NCI-H510A (cell line): ENCODE results near the gene SPATA32.
"Not testable (repeated sequence)": the region's sequence is repeated elsewhere in the genome, so short reads cannot be mapped to it uniquely, and the experiment has no call there.

ENCODE experiments used
- DNase-seq: peaks from one replicate; lab custom pipeline; 2025; lab: John Stamatoyannopoulos, UW

The SPATA32 gene, protein sequence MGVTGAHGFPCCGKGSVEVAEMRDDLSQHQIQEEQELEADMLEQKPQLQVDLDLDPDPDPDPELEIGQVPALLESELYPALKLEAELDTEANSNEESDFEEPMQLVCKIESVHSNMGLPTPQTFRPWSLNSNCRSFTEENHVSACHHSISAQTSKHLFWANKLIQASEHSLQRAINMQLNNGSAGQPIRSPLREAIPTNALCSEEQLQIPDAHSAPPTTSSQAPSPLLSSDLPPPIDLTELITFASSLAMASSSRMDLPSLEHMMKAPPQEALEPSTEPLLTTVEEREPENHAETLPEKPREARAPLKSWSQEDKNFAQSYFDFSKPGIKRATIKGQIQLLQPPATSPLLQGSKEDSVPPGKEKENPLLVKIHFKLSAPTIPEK

DNA sequence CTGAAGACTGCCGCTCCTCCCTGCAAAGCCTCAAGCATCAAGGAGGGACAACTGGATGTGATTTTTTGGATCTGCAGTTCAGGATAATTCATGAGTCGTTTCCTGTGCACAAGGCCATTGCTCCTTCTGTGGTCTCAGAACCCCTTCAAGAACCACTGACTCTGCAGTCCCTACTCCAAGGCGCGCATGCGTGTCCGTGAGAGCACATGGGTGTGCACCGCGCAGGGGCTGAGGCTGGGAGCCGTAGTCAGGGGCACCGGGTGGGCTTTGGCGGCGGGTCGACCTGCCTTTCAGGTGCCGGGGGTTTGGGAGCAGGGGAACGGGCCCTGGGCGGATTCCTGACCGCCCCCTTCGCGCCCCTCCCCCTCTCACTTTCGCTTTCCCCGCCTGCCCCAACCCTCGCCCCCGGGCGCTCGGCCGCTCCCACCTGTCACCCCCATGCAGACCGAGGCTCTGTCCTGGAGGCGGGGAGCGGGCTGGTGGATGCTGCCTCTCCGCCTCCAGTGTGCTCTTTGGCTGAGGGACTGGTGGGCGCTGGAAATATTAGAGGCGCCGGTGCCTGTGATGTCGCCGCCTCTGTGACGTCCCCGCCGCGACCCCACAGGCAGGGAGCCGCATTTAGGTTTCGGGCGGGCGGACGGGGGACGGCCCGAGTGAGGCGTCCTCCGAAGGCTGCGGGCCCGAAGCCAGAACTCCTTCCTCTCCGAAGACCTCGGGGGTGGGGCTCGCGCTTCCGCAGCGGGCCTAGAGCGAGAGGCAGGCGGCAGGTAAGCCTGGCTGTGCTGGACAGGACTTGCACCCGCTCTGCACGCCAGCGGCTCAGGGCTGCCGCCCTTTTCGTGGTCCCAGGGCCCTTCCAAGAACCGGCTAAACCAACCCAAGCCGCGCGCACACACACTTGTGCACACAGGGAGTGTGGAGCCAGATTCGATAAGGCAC is at the start of gene SPATA32:
Gene SPATA32, minus strand, starts transcription at position 518 of the 939 bp plus-strand sequence. Its CDS starts 78 bp downstream, at position 440.
- no peak for DNase-seq

DNA sequence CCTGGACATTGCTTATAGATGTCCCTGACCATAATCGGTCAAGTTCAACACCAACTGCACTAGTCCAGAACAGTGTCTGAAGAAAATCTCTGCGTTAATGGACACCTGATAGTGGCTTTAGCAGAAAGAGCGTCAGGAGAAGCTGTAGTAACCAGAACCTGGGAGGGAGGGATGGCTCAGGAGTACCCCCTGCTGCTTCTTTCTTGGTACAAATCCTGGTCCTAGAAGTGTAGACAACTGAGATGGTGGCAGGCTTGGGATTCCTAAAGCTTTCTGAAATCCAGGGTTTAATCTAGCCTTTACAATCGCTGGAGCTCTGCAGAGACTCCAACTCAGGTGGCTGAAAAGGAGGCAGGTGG is 49.5 kb upstream of the SPATA32 start:
- no peak for DNase-seq

DNA sequence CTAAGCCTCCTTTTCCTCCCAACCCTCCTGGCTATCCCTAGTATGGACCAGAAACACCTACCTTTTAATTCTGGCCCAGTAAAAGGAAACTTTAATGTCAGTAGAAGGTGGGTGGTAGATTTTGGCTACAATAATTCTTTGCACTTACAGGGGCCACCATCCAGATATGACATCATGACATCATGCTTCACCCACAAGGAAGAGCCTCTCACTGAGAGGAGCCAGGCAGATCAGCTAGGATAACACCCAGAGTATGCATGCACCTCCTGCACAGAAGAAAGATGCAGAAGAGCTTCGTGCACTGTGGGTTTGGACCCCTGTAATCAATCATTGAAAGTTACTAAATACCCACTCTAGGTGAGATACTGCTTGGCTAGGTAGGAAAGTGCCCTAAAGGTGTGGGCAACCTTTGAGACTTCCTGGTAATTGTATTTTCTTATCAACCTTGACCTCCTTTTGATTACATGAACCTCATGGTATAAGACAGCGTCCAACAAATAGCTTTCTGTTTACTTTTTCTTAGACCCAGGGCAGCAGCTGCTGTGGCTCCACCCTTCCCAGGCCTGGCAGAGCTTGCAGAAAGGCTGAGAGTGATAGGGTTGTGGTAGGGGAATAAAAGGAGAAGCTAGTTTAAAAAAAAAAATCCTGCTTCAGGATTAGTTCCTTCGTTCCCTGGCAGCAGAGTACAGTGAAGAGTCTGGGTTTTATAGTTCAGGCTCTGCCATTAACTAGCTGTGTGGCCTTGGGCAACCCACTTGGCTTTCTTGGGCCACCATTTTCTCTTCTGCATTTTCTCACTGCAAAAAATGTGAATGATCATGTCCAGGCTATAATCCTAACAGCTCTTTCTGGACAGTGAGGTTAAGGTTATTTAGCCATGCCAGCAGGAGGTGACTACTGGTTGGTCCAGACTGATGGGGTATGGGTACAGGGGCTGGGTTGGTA is 48.8 kb upstream of the SPATA32 start:
- DNase-seq, result peak; percentile 33

DNA sequence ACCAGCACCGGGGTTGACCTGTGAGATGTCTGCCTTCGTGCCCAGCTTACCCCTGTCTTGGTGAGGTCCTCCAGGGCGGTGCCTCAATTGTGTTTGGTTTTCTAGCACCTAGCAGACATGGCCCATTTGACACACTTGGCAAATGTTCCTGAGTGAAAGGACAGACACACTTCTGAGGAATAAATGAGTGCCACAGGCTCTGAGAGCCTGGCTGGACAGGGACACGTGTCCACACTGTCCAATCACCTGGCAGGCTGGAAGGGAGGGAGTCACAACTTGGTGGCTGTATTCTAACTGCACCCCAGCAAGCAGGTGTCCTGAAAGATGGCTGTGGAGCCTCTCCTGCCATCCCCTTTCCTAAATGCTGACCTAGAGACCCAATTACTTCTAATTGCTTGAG is 47.5 kb upstream of the SPATA32 start:
- DNase-seq, result no peak

DNA sequence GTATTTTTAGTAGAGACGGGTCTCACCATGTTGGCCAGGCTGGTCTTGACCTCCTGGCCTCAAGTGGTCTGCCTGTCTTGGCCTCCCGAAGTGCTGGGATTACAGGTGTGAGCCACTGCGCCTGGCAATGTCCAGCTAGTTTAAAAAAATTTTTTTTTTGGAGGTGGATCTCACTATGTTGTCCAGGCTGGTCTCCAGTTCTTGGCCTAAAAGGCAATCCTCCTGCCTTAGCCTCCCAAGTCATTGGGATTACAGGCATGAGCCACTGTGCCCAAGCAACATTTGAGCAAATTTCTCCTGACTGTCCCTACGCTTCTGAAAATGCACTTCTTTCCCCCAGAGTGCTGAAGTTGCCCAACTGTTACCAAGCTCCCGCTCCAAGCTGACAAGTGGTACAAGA is 46.9 kb upstream of the SPATA32 start:
- no peak for DNase-seq

DNA sequence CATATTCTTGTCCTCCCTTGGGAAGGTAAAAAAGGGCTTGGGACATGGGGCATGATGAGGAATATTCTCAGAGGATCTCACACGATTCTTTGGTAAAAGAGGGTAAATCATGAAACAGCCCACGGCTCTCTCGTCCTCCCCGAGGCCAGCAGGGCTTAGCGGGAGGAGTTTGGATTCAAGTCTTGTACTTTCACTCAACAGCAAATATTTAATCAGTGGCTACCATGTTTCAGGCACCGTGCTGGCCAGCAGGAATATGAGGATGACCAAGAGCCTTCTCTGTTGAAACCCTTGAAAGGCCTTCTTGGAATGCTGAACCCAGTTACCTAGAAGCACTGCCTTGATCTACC is 46.1 kb upstream of the SPATA32 start:
- no peak for DNase-seq

DNA sequence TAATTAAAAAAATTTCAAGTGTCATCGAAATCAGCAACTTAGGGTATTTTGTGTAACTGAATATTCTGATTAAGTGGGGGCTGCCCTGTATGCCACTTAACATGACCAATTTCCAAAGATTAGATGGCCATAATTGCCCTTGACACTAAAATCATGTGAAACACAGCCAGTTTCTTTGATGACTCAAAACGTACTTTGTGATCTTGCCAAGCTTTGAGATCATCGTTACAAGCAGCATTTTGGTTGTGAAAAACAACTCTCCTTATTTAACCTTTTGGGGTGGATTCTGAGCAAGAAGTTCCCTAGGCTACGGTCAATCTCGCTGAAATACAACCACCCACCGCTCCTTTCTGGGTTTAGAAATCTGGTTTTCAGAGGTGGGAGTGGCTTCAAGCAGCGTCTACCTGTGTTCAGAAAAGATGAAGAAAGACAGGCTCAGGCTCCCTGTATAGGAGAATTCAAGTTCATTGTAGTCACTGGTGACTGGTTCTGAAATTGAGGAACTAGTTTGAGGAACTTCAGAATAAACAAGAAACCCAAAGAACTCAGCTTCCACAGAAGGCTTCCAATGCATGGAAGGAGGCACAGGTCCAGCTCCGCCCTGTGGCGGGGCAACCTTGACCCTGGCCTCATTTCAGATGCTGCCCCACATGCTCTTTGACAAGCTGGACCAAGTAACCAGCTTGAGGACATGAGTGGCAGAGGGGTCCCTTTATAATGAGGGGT is 45.6 kb upstream of the SPATA32 start:
- no peak for DNase-seq

DNA sequence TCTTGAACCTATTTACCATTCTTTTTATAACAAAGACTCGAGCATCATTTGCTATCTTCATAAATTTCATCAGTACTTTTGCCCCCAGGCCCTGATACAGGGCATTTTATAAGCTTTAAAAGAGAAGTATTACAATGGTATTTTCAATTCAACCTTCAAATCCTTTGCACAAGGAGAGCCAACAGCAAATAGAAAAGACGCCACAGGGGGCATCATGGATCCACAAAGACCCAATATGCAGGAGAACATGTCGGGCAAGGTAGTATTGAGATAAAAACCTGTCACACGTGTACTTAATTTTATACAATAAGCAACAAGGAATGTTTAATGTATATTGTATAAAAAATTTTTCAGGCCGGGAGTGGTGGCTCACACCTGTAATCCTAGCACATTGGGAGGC is 44.7 kb upstream of the SPATA32 start:
- DNase-seq, result no peak

DNA sequence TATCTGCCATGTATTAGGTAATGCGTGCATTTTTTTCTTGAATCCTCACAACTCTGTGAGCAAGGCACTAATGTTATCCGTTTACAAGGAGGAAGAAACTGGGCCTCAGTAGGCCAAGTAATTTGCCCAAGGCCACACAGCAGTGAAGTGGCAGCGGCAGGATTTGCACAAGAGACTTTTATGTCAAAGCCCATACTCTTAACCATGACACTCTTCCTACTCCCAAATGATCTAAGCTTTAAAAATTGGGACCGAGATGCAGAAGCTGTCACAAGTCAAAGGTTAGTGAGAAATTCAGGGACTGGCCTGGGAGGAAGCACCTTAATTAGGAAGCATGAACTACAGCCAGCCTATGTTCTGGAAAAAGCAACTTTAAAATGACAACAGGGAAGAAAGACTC is 44.2 kb upstream of the SPATA32 start:
- no peak for DNase-seq

DNA sequence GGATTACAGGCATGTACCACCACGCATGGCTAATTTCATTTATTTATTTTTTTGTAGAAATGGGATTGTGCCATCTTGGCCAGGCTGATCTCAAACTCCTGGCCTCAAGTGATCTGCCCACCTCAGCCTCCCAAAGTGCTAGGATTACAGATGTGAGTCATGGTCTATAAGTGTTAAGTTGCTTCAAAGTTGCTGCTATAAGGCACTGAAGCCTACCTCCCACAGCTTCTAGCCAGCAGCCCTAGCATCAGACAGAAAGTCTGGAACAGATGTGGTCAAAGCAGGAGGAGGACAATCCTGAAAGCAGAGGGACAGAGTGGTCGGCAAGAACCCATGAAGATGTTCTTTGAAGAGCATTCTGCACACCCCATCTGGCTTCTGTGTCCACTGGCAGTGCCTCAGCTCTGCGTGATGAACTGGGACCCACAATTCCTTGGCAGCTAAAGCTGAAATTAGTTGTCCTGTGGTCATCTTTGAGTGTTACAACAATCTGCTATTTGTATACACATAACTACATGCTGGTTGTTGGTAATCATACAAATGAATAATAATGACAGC is 43.7 kb upstream of the SPATA32 start:
- no peak for DNase-seq

DNA sequence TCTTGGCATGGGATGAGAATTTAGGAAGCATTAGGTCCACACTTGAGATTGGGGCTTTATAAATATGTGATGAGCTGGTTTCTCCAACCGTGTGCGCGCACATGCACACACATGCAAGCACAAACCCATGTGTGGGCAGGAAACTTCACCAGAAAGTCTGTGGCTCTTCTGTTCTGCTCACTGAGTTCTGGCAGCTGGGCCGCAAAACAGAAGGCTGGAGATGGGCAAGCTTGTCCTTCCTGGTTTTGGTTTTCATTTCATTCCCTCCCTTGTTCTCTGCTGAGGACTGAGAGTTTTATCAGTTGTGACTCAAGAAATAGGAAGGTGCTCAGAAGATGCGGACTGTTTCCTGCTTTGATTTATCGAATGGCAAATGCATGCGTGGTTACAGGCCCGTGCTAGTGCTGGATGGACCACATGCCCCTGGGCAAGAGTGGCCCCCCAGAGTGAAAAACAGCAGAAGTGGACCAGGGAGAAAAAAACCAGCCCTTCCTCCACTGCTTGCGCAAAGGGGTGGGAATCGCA is 40.8 kb upstream of the SPATA32 start:
- DNase-seq, result no peak

DNA sequence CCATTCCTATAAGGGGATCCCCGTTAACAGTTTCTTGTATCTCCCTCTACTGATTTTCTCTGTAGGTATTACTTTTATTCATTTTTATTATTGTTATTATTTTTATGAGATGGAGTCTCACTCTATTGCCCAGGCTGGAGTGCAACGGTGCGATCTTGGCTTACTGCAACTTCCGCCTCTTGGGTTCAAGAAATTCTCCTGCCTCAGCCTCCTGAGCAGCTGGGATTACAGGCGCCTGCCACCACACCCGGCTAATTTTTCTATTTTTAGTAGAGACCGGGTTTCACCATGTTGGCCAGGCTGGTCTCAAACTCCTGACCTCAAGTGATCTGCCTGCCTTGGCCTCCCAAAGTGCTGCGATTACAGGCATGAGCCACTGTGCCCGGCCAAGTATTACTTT is 40.3 kb upstream of the SPATA32 start:
- not testable (repeated sequence) for DNase-seq

DNA sequence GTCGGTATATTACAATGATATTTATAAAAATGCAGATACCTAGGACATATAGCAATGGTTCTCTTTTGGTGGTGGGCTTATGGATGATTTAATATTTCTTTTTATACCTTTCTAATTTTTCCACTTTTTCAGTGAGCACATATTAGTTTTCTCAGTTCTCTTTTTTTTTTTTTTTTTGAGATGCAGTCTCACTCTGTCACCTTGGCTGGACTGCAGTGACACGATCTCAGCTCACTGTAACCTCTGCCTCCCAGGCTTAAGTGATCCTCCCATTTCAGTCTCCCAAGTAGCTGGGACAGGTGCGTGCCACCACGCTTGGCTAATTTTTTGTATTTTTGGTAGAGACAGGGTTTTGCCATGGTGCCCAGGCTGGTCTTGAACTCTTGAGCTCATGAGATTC is 39.8 kb upstream of the SPATA32 start:
- DNase-seq, result no peak

DNA sequence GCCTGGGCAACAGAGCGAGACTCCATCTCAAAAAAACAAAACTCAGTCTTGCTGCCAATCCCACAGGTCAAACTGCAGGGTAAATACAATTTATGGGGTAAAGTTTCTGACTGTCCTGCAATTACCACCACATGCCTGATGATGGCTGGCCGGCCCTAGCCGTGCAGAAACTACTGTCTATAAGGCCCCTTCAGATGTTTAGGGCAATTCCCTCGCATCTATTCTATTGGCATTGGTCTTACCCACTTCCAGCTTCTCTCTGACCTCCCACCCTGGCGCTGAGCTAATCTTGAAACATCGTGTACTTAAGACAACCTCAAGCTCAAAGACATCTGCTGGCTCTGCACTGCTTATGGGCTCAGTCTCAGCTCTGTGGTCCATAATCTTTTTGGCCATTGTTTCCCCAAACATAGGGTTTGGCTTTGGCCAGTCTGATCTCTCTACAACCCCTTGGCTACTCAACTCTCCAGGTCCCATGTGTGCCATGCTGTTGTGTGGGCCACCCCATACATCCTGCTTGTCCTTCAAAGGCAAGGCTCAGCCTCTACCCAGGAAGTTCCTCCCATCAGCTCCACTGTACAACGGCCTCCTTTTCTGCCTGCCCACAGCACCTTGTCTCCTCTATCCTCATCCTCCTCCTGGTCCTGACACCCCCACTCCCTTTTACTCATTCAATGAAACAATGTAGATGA is 38.3 kb upstream of the SPATA32 start:
- DNase-seq, result no peak

DNA sequence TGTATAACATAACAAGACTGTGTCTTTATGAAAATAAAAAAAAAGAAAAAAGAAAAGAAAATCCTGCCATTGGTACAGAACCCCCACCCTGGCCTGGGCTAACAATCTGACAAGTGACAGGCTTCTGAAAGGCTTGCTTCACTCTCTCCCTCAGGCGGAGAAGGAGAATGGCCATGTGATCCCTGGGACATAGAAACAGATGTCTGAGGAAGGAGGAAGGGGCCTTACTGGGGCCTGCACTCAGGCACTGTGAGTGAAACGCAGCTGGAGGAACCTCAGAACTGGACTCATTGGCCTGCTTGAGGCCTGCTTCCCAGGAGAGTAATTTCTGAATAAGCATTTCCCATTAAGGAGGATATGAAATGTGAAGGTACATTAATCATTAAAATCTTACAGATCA is 37.5 kb upstream of the SPATA32 start:
- DNase-seq, result no peak

DNA sequence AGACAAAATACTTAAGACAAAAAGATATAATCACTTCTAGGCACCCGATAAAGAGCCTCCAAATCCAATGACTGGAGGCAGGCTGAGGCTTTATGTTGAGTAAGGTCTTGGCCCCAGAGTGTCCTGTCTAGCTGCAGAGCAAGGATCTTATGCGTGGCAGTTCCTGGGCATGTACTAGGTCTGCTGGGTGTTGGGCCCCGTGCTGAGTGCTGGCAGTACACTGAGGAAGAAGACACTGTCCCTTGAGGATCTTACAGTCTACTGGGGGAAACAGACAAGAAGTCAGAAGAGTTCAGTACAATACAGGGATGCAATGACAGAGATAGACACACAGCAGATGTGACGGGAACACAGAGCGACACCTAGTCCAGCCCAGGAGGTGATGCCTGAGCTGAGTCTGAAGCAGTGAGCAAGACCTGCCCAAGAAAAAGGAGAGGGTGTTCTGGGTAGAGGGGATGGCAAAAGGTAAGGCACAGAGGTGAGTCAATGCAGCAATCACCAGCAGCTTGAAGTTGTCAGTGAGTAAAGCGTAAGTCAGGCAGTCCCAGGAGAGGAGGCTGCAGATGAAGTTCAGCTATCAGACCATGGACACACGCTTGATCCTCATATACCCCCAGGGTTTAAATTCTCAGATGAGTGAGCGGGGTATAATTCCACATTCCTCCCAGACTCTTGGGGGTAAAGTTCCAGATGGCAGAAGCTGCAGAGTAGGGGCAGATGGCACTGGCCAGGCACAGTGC is 36.8 kb upstream of the SPATA32 start:
- DNase-seq, result no peak

DNA sequence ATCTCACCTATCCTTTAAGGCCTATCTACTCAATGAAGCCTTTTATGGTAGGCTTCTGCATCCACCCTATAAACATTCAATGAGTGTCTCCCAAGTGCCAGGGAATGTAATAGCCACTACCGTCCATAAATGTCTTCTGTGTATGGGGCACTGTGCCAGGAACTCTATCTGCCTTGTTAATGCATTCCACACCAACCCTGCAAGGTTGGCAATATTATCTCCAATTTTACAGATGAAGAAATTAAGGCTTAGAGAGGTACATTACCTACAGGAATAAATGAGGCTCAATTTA is 34.9 kb upstream of the SPATA32 start:
- no peak for DNase-seq

DNA sequence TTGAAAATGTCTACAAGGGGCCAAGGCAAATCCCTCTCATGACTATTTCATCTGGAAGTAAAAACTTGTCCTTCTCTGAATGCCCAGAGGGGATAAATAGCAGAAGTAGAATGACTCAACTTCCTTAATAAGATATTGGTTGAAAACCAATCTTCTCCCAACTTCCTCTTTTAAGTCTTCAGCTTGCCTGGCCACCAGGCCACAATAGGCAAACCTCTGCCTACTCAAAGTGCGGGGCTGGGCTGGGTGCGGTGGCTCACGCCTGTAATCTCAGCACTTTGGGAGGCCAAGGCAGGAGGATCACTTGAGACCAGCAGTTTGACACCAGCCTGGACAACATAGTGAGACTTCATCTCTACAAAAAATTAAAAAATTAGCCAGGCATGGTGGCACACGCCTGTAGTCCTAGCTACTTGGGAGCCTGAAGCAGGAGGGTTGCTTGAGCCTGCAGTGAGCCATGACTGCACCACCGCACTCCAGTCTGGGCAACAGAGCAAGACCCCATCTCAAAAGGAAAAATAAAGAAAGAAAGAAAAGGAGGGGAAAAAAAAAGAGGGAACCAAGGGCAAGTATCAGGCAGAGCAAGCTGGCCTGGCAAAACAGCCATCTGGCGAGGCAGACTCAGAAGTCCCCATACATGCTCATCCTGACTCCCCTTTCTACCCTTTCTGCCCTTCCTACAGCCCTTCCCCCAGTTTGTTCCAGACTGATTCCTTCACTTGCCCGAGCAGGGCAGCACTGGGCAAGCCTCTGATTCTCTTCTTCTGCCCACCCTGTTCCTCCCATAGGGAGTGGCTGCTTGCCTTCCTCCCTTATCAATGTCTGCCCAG is 34.3 kb upstream of the SPATA32 start:
- no peak for DNase-seq

DNA sequence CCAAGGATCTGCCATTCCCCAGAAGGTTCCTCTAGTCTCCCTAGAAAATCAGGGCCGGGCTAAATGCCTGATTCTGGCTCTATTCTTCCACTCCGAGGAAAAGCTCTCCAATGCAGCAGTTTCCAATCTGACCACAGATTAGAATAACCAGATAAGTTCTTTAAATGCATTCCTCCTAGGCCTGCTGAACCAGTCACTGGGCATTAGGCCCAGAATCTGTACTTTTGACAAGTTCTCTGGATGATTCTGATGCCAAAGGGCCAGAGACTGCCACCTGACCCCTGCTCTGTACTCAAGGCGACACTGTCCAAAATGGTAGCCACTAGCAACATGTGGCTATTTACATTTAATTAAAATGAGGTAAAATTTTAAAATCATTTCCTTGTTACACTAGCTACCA is 32.6 kb upstream of the SPATA32 start:
- DNase-seq, result no peak
